ENCODE results near the gene REXO2. TPM values are rescaled to one million over a fixed set of nuclear protein-coding genes. Genes with fewer than 3 reads are reported as not detected.
A peak's percentile ranks its signal among the peaks of the same experiment; 100 is the strongest.

REXO2 gene
- total RNA-seq, 6 donors from 2014 or later, result 41.8 to 150 (median 99.4) TPM

DNA sequence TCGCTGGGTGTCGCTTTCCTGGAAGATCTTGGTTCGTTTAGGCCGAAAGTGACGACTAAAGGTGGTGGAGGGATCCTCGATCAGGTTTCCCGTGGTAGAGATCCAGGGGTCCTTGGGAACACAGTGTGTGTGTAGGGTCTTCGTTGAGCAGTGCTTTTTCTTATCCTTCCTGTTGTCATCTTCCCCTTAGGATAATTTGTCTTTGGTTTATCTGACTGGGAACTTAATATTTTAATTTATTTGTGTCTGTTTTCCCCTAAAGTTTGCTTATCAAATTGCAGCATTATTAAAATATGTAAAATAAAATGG lies 38.4 kb upstream of the REXO2 start:
- ATAC-seq (ENCODE audit: low FRiP score in 2 of 2) (no peak), DNase-seq (no peak)
- Histone ChIP-seq H3K27me3 (no peaks in the 10 kb centered on the region), H3K36me3 (peaks cover 0 to 17% (median 2%) of the 10 kb centered on the region in 4 donors), H3K9me3 (no peaks in the 10 kb centered on the region), H3K27ac (peak overlapping the region; percentile 97 to 99 (median 99)), H3K4me3 (peak overlapping the region; percentile 49 to 76 (median 60)), H3K4me1 (peaks cover 28 to 71% (median 47%) of the 10 kb centered on the region in 4 donors)
- no peak for TF ChIP-seq EP300 (IDR thresholded peaks at IDR 0.05)
- TF ChIP-seq POLR2A (IDR thresholded peaks at IDR 0.05), result no peak
- TF ChIP-seq, protein P1, sequence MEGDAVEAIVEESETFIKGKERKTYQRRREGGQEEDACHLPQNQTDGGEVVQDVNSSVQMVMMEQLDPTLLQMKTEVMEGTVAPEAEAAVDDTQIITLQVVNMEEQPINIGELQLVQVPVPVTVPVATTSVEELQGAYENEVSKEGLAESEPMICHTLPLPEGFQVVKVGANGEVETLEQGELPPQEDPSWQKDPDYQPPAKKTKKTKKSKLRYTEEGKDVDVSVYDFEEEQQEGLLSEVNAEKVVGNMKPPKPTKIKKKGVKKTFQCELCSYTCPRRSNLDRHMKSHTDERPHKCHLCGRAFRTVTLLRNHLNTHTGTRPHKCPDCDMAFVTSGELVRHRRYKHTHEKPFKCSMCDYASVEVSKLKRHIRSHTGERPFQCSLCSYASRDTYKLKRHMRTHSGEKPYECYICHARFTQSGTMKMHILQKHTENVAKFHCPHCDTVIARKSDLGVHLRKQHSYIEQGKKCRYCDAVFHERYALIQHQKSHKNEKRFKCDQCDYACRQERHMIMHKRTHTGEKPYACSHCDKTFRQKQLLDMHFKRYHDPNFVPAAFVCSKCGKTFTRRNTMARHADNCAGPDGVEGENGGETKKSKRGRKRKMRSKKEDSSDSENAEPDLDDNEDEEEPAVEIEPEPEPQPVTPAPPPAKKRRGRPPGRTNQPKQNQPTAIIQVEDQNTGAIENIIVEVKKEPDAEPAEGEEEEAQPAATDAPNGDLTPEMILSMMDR (IDR thresholded peaks at IDR 0.05), result no peak
- no peak for TF ChIP-seq POLR2AphosphoS5 (IDR thresholded peaks at IDR 0.05)
- 0% methylated on average over 7 to 8 of the region's 8 CpGs for WGBS, 2 donors

DNA sequence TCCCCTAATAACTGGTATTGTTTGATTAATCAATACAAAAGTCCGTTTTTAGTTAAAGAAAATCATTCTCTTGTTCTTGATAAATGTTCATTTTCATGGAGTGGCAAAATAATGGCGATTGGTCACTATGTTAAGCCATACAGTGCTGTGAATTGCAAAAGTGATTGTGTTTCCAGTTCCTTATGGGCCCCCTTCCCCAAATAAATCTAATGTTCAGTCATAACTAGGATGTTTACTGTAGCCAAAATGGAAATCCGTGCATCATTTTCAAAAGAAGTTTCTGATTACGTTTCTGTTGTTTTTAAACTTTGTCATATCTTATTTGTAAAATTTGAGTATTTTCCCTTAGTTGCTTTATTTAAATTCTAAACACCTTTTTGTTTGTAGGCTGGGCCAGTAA lies 38.0 kb upstream of the REXO2 start:
- H3K27me3 ChIP-seq, result no peaks in the 10 kb centered on the region
- peak overlapping the region; percentile 97 to 99 (median 99) for H3K27ac ChIP-seq
- peak overlapping the region; percentile 49 to 76 (median 60) for H3K4me3 ChIP-seq
- WGBS, 2 donors, result 3 to 7% methylated on average over 4 of the region's 4 CpGs
- H3K4me1 ChIP-seq, result peaks cover 28 to 71% (median 47%) of the 10 kb centered on the region in 4 donors
- DNase-seq, result no peak
- ATAC-seq (ENCODE audit: low FRiP score in 2 of 2), result no peak
- no peaks in the 10 kb centered on the region for H3K9me3 ChIP-seq
- H3K36me3 ChIP-seq, result peaks cover 0 to 21% (median 6%) of the 10 kb centered on the region in 4 donors
- TF ChIP-seq EP300 (IDR thresholded peaks at IDR 0.05) (no peak), POLR2AphosphoS5 (IDR thresholded peaks at IDR 0.05) (no peak), POLR2A (IDR thresholded peaks at IDR 0.05) (no peak)
- TF ChIP-seq, protein P1 (IDR thresholded peaks at IDR 0.05), result no peak

DNA sequence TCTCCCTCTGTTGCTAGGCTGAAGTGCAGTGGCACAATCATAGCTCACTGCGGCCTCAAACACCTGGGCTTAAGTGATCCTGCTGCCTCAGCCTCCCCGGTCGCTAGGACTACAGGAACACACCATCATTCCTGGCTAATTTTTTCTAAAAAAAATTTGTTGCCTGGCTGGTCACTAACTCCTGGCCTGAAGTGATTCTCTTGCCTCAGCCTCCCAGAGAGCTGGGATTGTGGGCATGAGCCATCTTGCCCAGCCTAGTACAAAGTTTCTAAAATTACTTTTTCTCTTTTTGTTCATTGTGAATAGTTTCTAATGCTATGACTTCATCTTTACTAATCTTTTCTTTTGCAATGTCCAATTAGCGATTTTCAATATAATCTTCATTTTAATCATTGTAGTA lies 26.3 kb upstream of the REXO2 start:
- H3K9me3 ChIP-seq, result no peaks in the 10 kb centered on the region
- H3K27ac ChIP-seq, result no peak overlapping the region
- H3K4me1 ChIP-seq, result no peaks in the 10 kb centered on the region
- no peak for ATAC-seq (ENCODE audit: low FRiP score in 2 of 2)
- TF ChIP-seq POLR2A (IDR thresholded peaks at IDR 0.05) (no peak), POLR2AphosphoS5 (IDR thresholded peaks at IDR 0.05) (no peak), EP300 (IDR thresholded peaks at IDR 0.05) (no peak)
- TF ChIP-seq, protein P1 (IDR thresholded peaks at IDR 0.05), result no peak
- H3K36me3 ChIP-seq, result peaks cover 9 to 30% (median 15%) of the 10 kb centered on the region in 4 donors
- no peaks in the 10 kb centered on the region for H3K27me3 ChIP-seq
- WGBS, 2 donors, result 95 to 100% methylated on average over 4 of the region's 4 CpGs
- no peak overlapping the region for H3K4me3 ChIP-seq
- no peak for DNase-seq

DNA sequence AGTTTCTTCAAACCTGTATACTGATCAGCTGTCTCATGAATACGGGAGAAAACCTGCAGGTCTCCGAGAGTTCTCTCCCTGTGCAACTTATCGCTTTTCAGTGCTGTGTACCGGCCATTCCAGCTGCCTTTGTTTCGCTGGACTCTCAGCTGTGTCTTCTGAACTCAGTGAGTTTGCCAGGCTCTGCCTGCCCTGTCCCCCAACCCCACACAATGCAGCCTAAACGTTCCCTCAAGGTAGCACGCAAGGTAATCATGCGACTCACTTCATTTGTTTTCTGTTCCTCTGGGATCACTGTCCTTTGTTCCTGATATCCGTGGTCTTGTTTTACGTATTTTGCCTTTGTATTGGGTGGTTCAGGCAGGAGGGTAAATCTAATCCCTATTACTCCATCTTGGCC lies 25.3 kb upstream of the REXO2 start:
- Histone ChIP-seq H3K27ac (no peak overlapping the region), H3K9me3 (no peaks in the 10 kb centered on the region), H3K36me3 (peaks cover 8 to 21% (median 15%) of the 10 kb centered on the region in 4 donors), H3K27me3 (no peaks in the 10 kb centered on the region), H3K4me1 (no peaks in the 10 kb centered on the region), H3K4me3 (no peak overlapping the region)
- 89 to 94% methylated on average over 10 of the region's 10 CpGs for WGBS, 2 donors
- TF ChIP-seq, protein P1 (IDR thresholded peaks at IDR 0.05), result no peak
- TF ChIP-seq POLR2A (IDR thresholded peaks at IDR 0.05), result no peak
- no peak for TF ChIP-seq EP300 (IDR thresholded peaks at IDR 0.05)
- TF ChIP-seq POLR2AphosphoS5 (IDR thresholded peaks at IDR 0.05), result no peak
- DNase-seq, result no peak
- ATAC-seq (ENCODE audit: low FRiP score in 2 of 2), result no peak

DNA sequence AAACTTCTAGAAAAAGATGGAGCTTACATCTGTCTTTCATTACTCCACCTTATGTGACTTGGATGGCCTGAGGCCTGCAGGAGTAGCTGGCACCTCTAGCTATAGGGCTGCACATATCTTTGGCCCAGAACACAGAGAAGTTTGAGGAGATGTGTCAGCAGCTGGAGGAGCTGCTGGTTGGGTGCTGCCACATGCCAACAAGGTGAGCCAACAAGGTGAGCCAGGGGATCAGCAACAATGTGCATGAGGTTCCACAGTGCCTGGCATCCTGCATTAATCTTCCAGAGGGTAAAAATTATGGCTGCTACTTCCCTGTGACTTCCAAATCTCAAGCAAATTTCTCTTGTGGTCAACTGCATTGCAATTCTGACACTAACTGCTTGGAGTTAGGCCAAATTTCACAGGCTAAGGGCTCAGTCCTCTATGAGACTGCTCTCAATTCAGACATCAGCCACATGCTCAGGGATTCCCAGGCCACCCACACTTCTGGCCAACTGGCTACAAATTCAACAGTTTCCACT lies 22.8 kb upstream of the REXO2 start:
- no peaks in the 10 kb centered on the region for H3K9me3 ChIP-seq
- ATAC-seq (ENCODE audit: low FRiP score in 2 of 2) (no peak), DNase-seq (no peak)
- peaks cover 0 to 4% (median 2%) of the 10 kb centered on the region in 4 donors for H3K36me3 ChIP-seq
- H3K4me1 ChIP-seq, result no peaks in the 10 kb centered on the region
- no peaks in the 10 kb centered on the region for H3K27me3 ChIP-seq
- H3K27ac ChIP-seq, result no peak overlapping the region
- TF ChIP-seq EP300 (IDR thresholded peaks at IDR 0.05), result no peak
- no peak for TF ChIP-seq POLR2A (IDR thresholded peaks at IDR 0.05)
- TF ChIP-seq, protein P1 (IDR thresholded peaks at IDR 0.05), result no peak
- TF ChIP-seq POLR2AphosphoS5 (IDR thresholded peaks at IDR 0.05), result no peak
- no peak overlapping the region for H3K4me3 ChIP-seq
